Suprapubic skin (tissue), 4 donors: ENCODE measurements around the gene SUSD5. TPM values are rescaled to one million over a fixed set of nuclear protein-coding genes. Genes with fewer than 3 reads are reported as not detected.

Experiments
- DNase-seq, 2 donors: peaks; one replicate each; pipeline ENCODE4 v3.0.0-alpha.2; 2019; ENCODE audit warnings: low spot score in 2 of 2
- H3K27ac ChIP-seq: fragments of 200-600 bp; sonication (generic); one replicate; pipeline ENCODE4 v1.5.1; 2019
- H3K27me3 ChIP-seq: fragments of 200-600 bp; sonication (generic); one replicate; pipeline ENCODE4 v1.5.1; 2019
- H3K36me3 ChIP-seq: fragments of 200-600 bp; sonication (generic); one replicate; pipeline ENCODE4 v1.5.1; 2019
- H3K4me1 ChIP-seq: fragments of 200-600 bp; sonication (generic); one replicate; pipeline ENCODE4 v1.5.1; 2019
- H3K4me3 ChIP-seq: fragments of 200-600 bp; sonication (generic); one replicate; pipeline ENCODE4 v1.5.1; 2019; ENCODE audit warnings: mild to moderate bottlenecking
- H3K9me3 ChIP-seq: fragments of 200-600 bp; sonication (generic); one replicate; pipeline ENCODE4 v1.5.1; 2019
- CTCF ChIP-seq, 2 donors: fragments of 200-600 bp in 1 of 2; fragments of 450-650 bp in 1 of 2; sonication (generic) in 1 of 2; IDR thresholded peaks; one replicate each; pipeline ENCODE4 v1.5.1; 2016 to 2019; ENCODE audit warnings: antibody characterized with exemption in 2 of 2, mild to moderate bottlenecking in 1 of 2, moderate library complexity in 1 of 2
- EP300 ChIP-seq: sonication (generic); formaldehyde crosslinking; IDR thresholded peaks from one replicate; pipeline ENCODE4 v1.6.1; 2017; ENCODE audit warnings: antibody characterized with exemption
- POLR2A ChIP-seq, 2 donors: fragments of 450-650 bp; IDR thresholded peaks; one replicate each; pipeline ENCODE4 v1.6.1; 2017; ENCODE audit warnings: antibody characterized with exemption in 2 of 2, mild to moderate bottlenecking in 2 of 2, moderate library complexity in 2 of 2
- POLR2AphosphoS5 ChIP-seq, 3 donors: sonication (generic); formaldehyde crosslinking; IDR thresholded peaks; one replicate each; pipeline ENCODE4 v1.6.1; 2017; ENCODE audit warnings: antibody characterized with exemption in 3 of 3
- WGBS: methylation state at CpG from one replicate; pipeline ENCODE4 v1.1.5; 2018; 5-methylcytosine and 5-hydroxymethylcytosine counted together
- total RNA-seq, 4 donors: library from RNA; depleted of rRNA; stranded (reverse); fragments of >200 nt; gene quantifications; one replicate each; pipeline ENCODE4 v1.1.0, GENCODE V29; 2016

The SUSD5 gene
- total RNA-seq, 4 donors from 2014 or later = 0.60 to 2.6 (median 1.4) TPM

- DNase-seq = no peak
- no peak overlapping the region for H3K4me3 ChIP-seq
- H3K4me1 ChIP-seq = no peaks in the 10 kb centered on the region
- no peaks in the 10 kb centered on the region for H3K27me3 ChIP-seq
- H3K36me3 ChIP-seq = no peaks in the 10 kb centered on the region
- H3K9me3 ChIP-seq = no peaks in the 10 kb centered on the region
- WGBS = 50% methylated on average over 1 of the region's 1 CpG
- no peak overlapping the region for H3K27ac ChIP-seq
- TF ChIP-seq CTCF (IDR thresholded peaks at IDR 0.05) (no peak), POLR2A (IDR thresholded peaks at IDR 0.05) (no peak), EP300 (no peak), POLR2AphosphoS5 (IDR thresholded peaks at IDR 0.05) (no peak)
Measured at GRCh38 chr3:33240261-33240660, 21.7 kb upstream of the SUSD5 start.

GRCh38 chr3:33238923-33239322 is 20.3 kb upstream of the SUSD5 start:
- DNase-seq = no peak
- no peak for TF ChIP-seq POLR2A (IDR thresholded peaks at IDR 0.05)
- TF ChIP-seq POLR2AphosphoS5 (IDR thresholded peaks at IDR 0.05) = no peak
- Histone ChIP-seq H3K27me3 (no peaks in the 10 kb centered on the region), H3K4me3 (no peak overlapping the region), H3K4me1 (no peaks in the 10 kb centered on the region), H3K36me3 (no peaks in the 10 kb centered on the region), H3K9me3 (no peaks in the 10 kb centered on the region), H3K27ac (no peak overlapping the region)
- WGBS = 100% methylated on average over 1 of the region's 1 CpG

GRCh38 chr3:33237439-33237838 is 18.8 kb upstream of the SUSD5 start:
- DNase-seq = no peak
- H3K36me3 ChIP-seq = no peaks in the 10 kb centered on the region
- H3K27ac ChIP-seq = no peak overlapping the region
- no peaks in the 10 kb centered on the region for H3K27me3 ChIP-seq
- no peak overlapping the region for H3K4me3 ChIP-seq
- WGBS = 85% methylated on average over 4 of the region's 4 CpGs
- no peak for TF ChIP-seq POLR2AphosphoS5 (IDR thresholded peaks at IDR 0.05)
- no peak for TF ChIP-seq EP300
- TF ChIP-seq CTCF (IDR thresholded peaks at IDR 0.05) = no peak
- H3K4me1 ChIP-seq = no peaks in the 10 kb centered on the region
- H3K9me3 ChIP-seq = no peaks in the 10 kb centered on the region

GRCh38 chr3:33236005-33236404 is 17.4 kb upstream of the SUSD5 start:
- Histone ChIP-seq H3K27ac (no peak overlapping the region), H3K4me1 (no peaks in the 10 kb centered on the region), H3K27me3 (no peaks in the 10 kb centered on the region), H3K9me3 (no peaks in the 10 kb centered on the region), H3K36me3 (no peaks in the 10 kb centered on the region), H3K4me3 (no peak overlapping the region)
- TF ChIP-seq POLR2A (IDR thresholded peaks at IDR 0.05) (no peak), EP300 (no peak), CTCF (IDR thresholded peaks at IDR 0.05) (no peak)
- no peak for DNase-seq
- WGBS = 69% methylated on average over 2 of the region's 2 CpGs

GRCh38 chr3:33233884-33234283 is 15.3 kb upstream of the SUSD5 start:
- H3K27me3 ChIP-seq = no peaks in the 10 kb centered on the region
- no peaks in the 10 kb centered on the region for H3K4me1 ChIP-seq
- H3K27ac ChIP-seq = no peak overlapping the region
- 100% methylated on average over 1 of the region's 1 CpG for WGBS
- TF ChIP-seq CTCF (IDR thresholded peaks at IDR 0.05) = no peak
- no peak for TF ChIP-seq EP300
- TF ChIP-seq POLR2AphosphoS5 (IDR thresholded peaks at IDR 0.05) = no peak
- no peak for TF ChIP-seq POLR2A (IDR thresholded peaks at IDR 0.05)
- no peak overlapping the region for H3K4me3 ChIP-seq
- H3K9me3 ChIP-seq = no peaks in the 10 kb centered on the region
- DNase-seq = no peak
- no peaks in the 10 kb centered on the region for H3K36me3 ChIP-seq

- H3K27ac ChIP-seq = no peak overlapping the region
- WGBS = 67% methylated on average over 5 of the region's 5 CpGs
- no peaks in the 10 kb centered on the region for H3K36me3 ChIP-seq
- H3K4me1 ChIP-seq = no peaks in the 10 kb centered on the region
- TF ChIP-seq POLR2AphosphoS5 (IDR thresholded peaks at IDR 0.05) = no peak
- TF ChIP-seq POLR2A (IDR thresholded peaks at IDR 0.05) = no peak
- TF ChIP-seq EP300 = no peak
- no peak for TF ChIP-seq CTCF (IDR thresholded peaks at IDR 0.05)
- no peak overlapping the region for H3K4me3 ChIP-seq
- no peak for DNase-seq
- no peaks in the 10 kb centered on the region for H3K9me3 ChIP-seq
- no peaks in the 10 kb centered on the region for H3K27me3 ChIP-seq
Measured at GRCh38 chr3:33231756-33232465, 13.3 kb upstream of the SUSD5 start.
